Measurements from ENCODE around the gene G0S2.
A peak's percentile ranks its signal among the peaks of the same experiment; 100 is the strongest.

The G0S2 gene

DNA sequence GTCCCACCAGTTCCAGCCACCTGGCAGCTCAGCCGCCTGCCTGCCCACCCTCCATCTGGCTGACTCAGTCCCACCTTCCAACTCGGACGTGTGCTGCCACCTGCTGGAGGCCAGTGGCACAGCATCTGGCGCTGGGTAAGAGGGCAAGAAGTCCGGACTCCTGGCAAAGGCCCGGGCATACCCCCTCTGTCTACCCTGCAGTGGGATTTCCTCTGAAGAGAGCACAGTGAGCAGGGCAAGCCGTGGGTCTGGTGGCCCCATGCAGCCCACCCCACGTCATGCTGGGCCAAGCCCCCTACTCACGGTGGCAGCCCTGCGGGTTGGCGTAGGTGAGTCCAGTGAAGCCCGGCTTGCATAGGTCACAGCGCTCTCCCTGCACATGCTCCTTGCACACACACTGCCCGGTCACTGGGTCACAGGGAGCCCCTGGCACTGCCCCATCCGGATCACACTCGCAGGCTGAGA, 47.4 kb upstream of the G0S2 start:
- Histone ChIP-seq H3K79me2 (no peaks in the 10 kb centered on the region), H3K4me3 (ENCODE audit: low read depth, low read length) (no peak overlapping the region), H3K4me1 (no peaks in the 10 kb centered on the region), H3K27ac (no peak overlapping the region), H3K9ac (no peak overlapping the region), H3K4me2 (ENCODE audit: low read length) (no peak overlapping the region), H3K27me3 (ENCODE audit: control insufficient read depth, insufficient read depth, low read length) (no peaks in the 10 kb centered on the region), H2AFZ (no peak overlapping the region), H3K36me3 (ENCODE audit: control insufficient read depth, insufficient read depth, low read length) (no peaks in the 10 kb centered on the region), H3K9me3 (ENCODE audit: control insufficient read depth, low read length) (no peaks in the 10 kb centered on the region)
- TF ChIP-seq, protein P1, sequence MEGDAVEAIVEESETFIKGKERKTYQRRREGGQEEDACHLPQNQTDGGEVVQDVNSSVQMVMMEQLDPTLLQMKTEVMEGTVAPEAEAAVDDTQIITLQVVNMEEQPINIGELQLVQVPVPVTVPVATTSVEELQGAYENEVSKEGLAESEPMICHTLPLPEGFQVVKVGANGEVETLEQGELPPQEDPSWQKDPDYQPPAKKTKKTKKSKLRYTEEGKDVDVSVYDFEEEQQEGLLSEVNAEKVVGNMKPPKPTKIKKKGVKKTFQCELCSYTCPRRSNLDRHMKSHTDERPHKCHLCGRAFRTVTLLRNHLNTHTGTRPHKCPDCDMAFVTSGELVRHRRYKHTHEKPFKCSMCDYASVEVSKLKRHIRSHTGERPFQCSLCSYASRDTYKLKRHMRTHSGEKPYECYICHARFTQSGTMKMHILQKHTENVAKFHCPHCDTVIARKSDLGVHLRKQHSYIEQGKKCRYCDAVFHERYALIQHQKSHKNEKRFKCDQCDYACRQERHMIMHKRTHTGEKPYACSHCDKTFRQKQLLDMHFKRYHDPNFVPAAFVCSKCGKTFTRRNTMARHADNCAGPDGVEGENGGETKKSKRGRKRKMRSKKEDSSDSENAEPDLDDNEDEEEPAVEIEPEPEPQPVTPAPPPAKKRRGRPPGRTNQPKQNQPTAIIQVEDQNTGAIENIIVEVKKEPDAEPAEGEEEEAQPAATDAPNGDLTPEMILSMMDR (IDR thresholded peaks at IDR 0.05) = peak; percentile 82

DNA sequence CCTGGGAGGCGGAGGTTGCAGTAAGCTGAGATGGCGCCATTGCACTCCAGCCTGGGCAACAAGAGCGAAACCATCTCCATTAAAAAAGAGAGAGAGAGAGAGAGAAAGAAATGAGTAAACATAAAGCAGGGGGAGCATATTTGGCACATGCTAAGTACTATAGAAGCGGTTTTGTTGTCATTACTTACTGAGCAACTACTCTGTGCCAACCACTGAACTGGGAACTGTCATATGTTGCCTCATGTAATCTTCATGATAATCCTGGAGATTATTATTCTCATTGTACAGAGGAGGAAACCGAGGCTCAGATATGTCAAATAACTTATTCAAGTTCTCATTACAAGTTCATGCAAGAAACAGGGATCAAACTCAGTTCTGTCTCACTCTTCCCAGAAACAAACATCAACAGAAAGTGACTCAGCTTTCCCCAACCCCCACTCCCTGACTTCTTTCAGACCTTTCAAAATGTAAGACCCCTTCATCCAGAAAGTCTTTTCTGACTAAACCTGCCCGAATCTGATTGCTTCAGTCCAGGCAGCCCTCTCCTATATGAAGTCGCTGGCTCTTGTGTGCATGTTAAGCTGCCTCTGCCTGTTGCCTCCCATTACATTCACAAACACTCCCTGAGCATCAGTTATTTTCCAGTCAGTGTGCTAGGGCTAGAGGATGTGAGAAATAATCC, 46.5 kb upstream of the G0S2 start:
- Histone ChIP-seq H3K4me1 (no peaks in the 10 kb centered on the region), H3K36me3 (ENCODE audit: control insufficient read depth, insufficient read depth, low read length) (no peaks in the 10 kb centered on the region), H3K27ac (no peak overlapping the region), H3K9ac (no peak overlapping the region), H3K4me2 (ENCODE audit: low read length) (no peak overlapping the region), H2AFZ (no peak overlapping the region), H3K9me3 (ENCODE audit: control insufficient read depth, low read length) (no peaks in the 10 kb centered on the region), H3K27me3 (ENCODE audit: control insufficient read depth, insufficient read depth, low read length) (no peaks in the 10 kb centered on the region), H3K4me3 (ENCODE audit: low read depth, low read length) (no peak overlapping the region), H3K79me2 (no peaks in the 10 kb centered on the region)
- TF ChIP-seq, protein P1 (IDR thresholded peaks at IDR 0.05) = no peak

DNA sequence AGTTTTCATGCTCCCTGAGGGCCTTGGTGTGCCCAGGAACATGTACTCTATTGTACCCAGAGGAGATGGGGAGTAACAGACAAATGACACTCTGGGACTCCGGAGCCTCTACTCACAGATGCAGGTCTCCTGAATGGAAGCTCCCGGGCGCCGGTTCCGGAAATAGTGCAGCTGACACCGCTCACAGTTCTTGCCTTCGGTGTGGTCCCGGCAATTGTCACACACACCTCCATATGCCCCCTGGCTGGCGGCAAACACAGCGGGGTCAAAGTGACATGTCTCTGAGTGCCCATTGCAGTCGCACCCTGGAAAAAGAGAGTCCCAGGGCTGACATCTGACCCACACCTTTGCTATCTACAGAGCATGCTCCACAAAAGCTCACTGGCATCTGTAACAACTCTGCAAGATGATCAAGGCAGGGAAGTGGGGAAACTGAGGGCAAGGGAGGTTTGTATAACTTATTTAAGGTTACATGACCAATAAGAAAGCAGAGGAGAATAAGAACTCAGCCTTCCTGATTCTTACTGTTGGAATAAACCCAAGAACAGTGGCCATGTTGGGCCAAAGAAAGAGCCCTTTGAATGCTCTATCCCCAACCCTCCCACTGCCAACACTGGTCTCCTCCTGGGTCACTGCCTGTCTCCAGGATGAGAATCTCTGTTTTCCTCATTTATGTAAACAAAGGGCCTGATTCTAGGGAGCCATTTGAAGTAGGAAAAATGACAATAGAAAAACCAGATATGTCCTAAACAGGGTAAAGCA, 45.4 kb upstream of the G0S2 start:
- no peak overlapping the region for H3K27ac ChIP-seq
- H3K79me2 ChIP-seq = no peaks in the 10 kb centered on the region
- H3K27me3 ChIP-seq (ENCODE audit: control insufficient read depth, insufficient read depth, low read length) = no peaks in the 10 kb centered on the region
- no peaks in the 10 kb centered on the region for H3K4me1 ChIP-seq
- H3K4me2 ChIP-seq (ENCODE audit: low read length) = no peak overlapping the region
- no peak overlapping the region for H2AFZ ChIP-seq
- TF ChIP-seq, protein P1 (IDR thresholded peaks at IDR 0.05) = no peak
- no peak overlapping the region for H3K4me3 ChIP-seq (ENCODE audit: low read depth, low read length)
- H3K36me3 ChIP-seq (ENCODE audit: control insufficient read depth, insufficient read depth, low read length) = no peaks in the 10 kb centered on the region
- no peaks in the 10 kb centered on the region for H3K9me3 ChIP-seq (ENCODE audit: control insufficient read depth, low read length)
- H3K9ac ChIP-seq = no peak overlapping the region

DNA sequence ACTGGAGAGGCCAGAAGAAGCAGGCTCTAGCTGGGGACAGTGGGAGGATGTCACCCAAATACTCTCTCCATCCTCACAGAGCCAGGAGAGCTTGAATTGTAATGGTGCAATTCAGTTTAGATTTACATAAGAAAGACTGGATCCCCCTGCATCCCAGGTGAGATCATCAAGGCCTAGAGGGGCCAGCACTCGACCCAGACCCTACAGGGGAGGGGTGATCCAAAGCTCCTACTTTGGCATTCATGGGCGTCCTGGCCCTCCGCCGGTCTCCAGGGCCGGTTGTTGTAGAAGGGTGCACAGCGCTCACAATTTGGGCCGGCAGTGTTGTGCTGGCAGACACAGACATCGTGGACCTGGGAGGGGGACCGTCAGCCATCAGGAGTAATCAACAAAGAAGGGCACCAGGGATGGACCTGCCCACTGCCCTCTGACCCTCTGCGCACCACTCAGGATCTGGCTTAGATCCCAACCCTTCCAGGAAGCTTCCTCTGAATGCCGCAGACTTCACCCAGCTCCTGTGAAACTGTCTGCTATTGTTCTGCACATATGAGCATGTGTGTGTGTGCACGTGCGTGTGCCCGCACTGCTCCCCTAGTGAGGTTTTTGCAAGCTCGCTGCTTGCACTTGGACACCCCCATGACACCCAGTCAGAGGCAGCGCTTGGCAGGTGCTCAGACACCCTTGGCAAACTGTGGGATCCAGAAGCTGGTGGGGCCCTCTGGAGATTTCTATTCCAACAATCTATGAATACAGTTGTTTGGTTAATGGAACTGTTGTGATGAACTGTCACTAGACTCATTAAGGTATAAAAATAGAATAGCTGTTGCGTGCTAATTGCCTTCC, 44.6 kb upstream of the G0S2 start:
- no peak overlapping the region for H3K27ac ChIP-seq
- no peaks in the 10 kb centered on the region for H3K79me2 ChIP-seq
- no peak overlapping the region for H2AFZ ChIP-seq
- no peaks in the 10 kb centered on the region for H3K27me3 ChIP-seq (ENCODE audit: control insufficient read depth, insufficient read depth, low read length)
- H3K9ac ChIP-seq = no peak overlapping the region
- no peaks in the 10 kb centered on the region for H3K4me1 ChIP-seq
- H3K36me3 ChIP-seq (ENCODE audit: control insufficient read depth, insufficient read depth, low read length) = no peaks in the 10 kb centered on the region
- TF ChIP-seq, protein P1 (IDR thresholded peaks at IDR 0.05) = no peak
- no peak overlapping the region for H3K4me3 ChIP-seq (ENCODE audit: low read depth, low read length)
- H3K4me2 ChIP-seq (ENCODE audit: low read length) = no peak overlapping the region
- H3K9me3 ChIP-seq (ENCODE audit: control insufficient read depth, low read length) = no peaks in the 10 kb centered on the region
